NCI-H2081 treated with DMSO at 0.1 percent for 48 hours (cell line): Measurements from ENCODE around the gene PHF13.

Source experiments
- DNase-seq: peaks from one replicate; lab custom pipeline; 2025; lab: John Stamatoyannopoulos, UW

PHF13 gene

GRCh38 chr1:6613361-6614018 is at the start of gene PHF13:
Gene PHF13, plus strand, starts transcription at chr1:6613731. Its CDS starts 336 bp downstream, at chr1:6614067.
- DNase-seq: peak; percentile 97

GRCh38 chr1:6569033-6569432 is 44.5 kb upstream of the PHF13 start:
- no peak for DNase-seq

- no peak for DNase-seq
Observed at GRCh38 chr1:6570100-6570499, 43.4 kb upstream of the PHF13 start.

- no peak for DNase-seq
Observed at GRCh38 chr1:6570987-6571386, 42.5 kb upstream of the PHF13 start.

GRCh38 chr1:6572653-6573383 is 40.7 kb upstream of the PHF13 start:
- DNase-seq: no peak

- no peak for DNase-seq
Observed at GRCh38 chr1:6574025-6574620, 39.4 kb upstream of the PHF13 start.

GRCh38 chr1:6574818-6575217 is 38.7 kb upstream of the PHF13 start:
- no peak for DNase-seq

- DNase-seq: no peak
Observed at GRCh38 chr1:6577831-6578525, 35.6 kb upstream of the PHF13 start.

- no peak for DNase-seq
Observed at GRCh38 chr1:6578624-6579373, 34.7 kb upstream of the PHF13 start.

- DNase-seq: peak; percentile 95
Observed at GRCh38 chr1:6579374-6580118, 34.0 kb upstream of the PHF13 start, which contains the start of gene ZBTB48. Gene ZBTB48, plus strand, starts transcription at chr1:6579994. Its CDS starts 616 bp downstream, at chr1:6580610.

- no peak for DNase-seq
Observed at GRCh38 chr1:6580119-6580592, 33.4 kb upstream of the PHF13 start.

GRCh38 chr1:6580593-6581409 is 32.7 kb upstream of the PHF13 start:
- DNase-seq: no peak

- no peak for DNase-seq
Observed at GRCh38 chr1:6581561-6582305, 31.8 kb upstream of the PHF13 start.

- DNase-seq: no peak
Observed at GRCh38 chr1:6582370-6582769, 31.2 kb upstream of the PHF13 start.

GRCh38 chr1:6584126-6585080 is 29.1 kb upstream of the PHF13 start:
- no peak for DNase-seq

GRCh38 chr1:6585081-6585722 is 28.3 kb upstream of the PHF13 start:
- DNase-seq: no peak

GRCh38 chr1:6585841-6586240 is 27.7 kb upstream of the PHF13 start:
- no peak for DNase-seq

- DNase-seq: no peak
Observed at GRCh38 chr1:6586404-6586816, 27.1 kb upstream of the PHF13 start.
